ENCODE measurements around the gene TRPC4AP.

- TF ChIP-seq POLR2A (IDR thresholded peaks at IDR 0.05) = no peak
- no peak for TF ChIP-seq CTCF (IDR thresholded peaks at IDR 0.05)
- TF ChIP-seq POLR2AphosphoS5 (IDR thresholded peaks at IDR 0.05) = no peak
- no peak for TF ChIP-seq EP300 (IDR thresholded peaks at IDR 0.05; ENCODE audit: low read depth)
These were observed 90.0 kb downstream of the TRPC4AP start for GRCh38 chr20:35002426-35003210.

All from transverse colon (tissue), 4 donors.